ENCODE results near the gene APOBEC3B.
"Not testable (repeated sequence)": the region's sequence is repeated elsewhere in the genome, so short reads cannot be mapped to it uniquely, and the experiment has no call there.

The APOBEC3B gene

DNA sequence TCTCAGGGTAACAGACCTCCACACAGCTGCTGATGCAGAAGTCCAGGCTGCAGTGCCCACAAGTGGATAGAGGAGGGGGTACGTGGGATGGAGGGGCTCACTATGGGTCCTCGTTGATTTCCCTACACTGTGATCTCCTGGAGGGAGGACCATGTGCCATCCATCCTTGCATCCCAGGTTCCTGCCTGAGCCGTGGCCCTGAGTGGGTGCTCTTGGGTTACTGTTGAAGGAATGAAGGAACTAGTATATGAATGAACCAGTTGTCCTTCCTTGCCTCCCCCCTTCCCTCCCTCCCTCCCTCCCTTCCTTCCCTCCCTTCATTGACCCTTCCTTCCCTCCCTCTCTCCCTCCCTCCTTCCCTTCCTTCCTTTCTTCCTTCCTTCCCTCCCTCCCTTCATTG is 15.4 kb downstream of the APOBEC3B start:
- no peak for DNase-seq (ENCODE audit: low read depth)

DNA sequence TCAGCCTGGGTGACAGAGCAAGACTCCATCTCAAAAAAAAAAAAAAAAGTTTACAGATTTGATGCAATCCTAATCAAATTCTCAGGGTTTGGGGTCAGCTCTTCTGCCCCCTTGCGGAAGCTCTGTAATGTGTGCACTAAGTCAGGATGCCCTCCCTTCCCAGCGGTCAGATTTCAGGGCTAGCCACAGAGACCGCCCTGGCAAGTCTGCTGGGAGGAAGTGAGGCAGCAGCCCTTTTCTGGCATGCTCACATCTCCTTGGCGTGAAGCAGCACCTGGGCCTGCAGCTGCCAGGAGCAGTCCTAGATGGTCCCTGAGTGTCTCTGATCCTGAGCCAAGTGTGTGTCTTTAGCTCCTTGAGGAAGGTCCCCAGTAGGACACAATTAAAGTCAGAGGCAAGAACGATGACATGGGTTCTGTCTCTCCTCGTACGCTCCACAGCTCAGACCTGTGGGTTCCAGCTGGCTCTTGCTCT is 21.1 kb downstream of the APOBEC3B start:
- DNase-seq (ENCODE audit: low read depth): peak; percentile 50

DNA sequence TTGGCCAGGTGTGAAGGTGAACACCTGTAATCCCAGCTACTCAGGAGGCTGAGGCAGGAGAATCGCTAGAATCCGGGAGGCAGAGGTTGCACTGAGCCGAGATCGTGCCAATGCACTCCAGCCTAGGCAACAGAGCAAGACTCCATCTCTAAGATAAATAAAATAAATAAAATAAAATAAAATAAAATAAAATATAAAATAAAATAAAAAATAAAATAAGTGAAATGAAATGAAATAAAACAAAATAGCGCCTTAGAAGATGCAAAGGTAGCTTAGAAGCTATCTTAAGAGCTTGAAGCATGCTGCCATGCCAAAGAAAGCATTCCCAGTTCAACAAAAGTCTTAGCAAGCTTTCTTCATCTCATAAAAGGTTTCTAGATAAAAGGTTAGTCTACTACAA is 25.0 kb downstream of the APOBEC3B start:
- no peak for DNase-seq (ENCODE audit: low read depth)

DNA sequence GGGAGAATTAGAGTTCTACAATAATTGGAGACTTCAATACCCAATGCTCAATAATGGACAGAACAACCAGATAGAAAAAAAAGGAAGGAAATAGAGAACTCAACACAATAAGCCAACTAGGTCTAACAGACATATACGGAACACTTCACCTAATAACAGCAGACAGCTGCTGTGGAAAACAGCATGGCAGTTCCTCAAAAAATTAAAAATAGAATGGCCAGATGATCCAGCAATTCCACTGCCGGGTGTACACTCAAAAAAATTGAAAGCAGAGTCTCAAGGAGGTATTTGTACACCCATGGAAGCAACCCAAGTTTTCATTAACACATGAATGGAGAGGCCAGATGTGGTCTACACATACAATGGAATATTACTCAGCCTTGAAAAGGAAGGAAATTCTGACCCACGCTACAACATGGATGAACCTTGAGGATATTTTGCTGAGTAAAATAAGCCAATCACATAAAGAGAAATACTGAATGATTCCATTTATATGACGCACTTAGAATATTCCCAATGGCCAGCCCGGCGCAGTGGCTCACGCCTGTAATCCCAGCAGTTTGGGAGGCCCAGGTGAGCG is 26.2 kb downstream of the APOBEC3B start:
- not testable (repeated sequence) for DNase-seq (ENCODE audit: low read depth)

DNA sequence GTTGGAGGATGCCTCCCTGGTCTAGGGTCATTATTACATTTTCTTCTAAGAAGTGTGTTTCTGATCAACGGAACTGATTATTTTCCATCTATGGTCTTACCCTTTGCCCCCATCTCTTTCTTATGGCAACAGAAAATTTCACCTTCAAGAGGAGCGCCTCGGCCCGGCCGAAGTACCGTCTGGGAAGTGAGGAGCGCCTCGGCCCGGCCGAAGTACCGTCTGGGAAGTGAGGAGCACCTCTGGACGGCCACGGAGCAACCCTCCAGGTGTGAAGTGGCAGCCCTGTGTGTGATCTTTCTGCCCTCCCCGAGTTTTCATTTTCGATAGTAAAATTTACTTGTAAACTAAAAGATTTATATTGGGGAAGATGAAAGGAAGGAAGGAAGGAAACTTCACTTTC is 28.8 kb downstream of the APOBEC3B start:
- no peak for DNase-seq (ENCODE audit: low read depth)

DNA sequence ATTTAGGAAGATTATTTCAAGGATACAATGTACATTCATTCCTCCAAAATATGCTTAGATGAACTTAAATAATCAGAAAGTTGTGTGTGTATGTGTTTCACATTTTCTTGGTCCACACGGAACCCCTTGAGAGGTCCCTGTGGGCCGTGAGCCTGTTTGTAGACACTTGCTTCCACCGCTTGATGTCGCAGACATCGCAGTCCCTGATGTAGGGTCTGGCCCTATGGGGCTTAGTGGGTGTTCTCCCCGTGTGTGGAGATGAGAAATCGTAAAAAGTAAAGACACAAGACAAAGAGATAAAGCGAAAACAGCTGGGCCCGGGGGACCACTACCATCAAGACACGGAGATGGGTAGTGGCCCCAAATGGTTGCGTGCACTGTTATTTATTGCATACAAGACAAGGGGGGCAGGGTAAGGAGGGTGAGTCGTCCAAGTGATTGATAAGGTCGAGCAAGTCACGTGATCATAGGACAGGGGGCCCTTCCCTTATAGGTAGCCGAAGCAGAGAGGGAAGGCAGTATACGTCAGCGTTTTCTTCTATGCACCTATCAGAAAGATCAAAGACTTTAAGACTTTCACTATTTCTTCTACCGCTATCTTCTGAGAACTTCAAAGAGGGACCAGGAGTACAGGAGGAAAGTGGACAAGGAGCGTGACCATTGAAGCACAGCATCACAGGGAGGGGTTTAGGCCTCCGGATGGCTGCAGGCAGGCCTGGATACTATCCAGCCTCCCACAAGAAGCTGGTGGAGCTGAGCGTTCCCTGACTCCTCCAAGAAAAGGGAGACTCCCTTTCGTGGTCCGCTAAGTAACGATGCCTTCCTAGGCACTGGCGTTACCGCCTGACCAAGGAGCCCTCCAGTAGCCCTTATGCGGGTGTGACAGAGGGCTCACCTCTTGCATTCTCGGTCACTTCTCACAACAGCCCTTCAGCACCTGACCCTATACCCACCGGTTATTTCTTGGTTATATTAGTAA is 30.7 kb downstream of the APOBEC3B start:
- DNase-seq (ENCODE audit: low read depth): no peak

DNA sequence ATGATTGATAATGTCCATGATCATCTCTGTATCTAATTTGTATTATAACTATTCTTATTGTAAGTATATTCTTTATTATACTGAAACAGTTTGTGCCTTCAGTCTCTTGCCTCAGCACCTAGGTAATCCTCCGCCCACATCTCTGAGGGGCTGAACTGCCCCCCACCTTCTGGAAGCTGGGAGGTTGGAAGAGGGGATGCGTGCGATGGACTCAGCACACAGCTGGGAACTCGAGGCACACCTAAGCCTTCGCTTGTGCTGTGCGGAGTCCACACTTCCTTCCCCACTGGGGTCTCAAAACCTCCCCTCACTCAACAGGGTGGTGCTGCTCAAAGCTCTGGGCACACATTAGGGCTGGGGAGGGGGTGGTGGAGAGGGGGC is 31.4 kb downstream of the APOBEC3B start:
- DNase-seq (ENCODE audit: low read depth): not testable (repeated sequence)

DNA sequence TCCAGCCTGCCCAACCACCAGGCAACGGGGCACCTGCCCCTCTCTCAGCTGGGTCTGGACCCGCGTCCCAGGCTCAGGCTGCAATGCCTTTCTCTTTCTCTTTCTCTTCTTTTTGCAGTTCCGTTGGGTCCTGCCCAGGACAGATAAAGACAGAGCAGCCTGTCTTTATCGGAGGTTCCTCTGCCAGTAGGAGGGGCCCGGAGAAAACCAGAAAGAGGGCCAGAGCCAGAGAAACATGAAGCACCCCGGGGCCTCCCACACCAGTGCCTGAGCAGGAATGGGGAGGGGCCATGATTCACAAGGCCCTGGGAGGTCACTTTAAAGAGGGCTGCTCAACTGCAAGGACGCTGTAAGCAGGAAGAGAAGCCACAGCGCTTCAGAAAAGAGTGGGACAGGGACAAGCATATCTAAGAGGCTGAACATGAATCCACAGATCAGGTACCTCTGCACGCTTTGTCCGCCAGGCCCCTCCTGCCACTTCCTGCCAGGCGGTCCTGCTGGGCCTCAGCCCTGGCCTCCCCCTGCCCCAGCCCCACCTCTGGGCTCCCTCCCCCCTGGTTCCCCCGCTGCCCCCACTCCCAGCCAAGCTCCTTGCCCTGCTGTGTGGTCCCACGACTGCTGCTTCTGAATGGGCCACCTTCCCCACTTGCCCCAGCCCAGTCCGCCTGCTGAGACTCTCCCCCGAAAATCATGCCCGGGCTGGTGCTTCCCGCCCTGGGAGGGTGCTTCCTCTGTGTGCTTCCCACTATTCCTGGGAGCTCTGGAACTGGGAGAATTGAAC is 32.0 kb downstream of the APOBEC3B start, which contains the start of gene APOBEC3C:
Gene APOBEC3C (plus strand): TSS at position 316 of the 781 bp plus-strand sequence. CDS start 106 bp downstream, at position 422.
- DNase-seq (ENCODE audit: low read depth): peak; percentile 63

DNA sequence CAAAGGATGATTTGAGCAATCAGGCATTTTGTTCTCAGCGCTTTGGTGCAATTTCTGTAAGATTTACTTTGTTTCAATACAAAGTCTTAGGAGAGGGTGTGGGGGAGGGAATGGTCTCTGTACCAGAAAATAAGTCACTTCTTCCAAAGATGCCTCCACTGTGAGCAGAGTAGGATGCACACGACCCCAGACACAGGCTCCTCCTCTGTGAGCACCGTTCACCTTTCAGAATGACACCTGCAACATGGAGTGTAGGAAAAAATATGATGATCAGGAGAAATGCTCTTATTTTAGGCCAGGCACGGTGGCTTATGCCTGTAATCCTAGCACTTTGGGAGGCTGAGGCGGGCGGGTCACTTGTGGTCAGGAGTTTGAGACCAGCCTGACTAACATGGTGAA is 32.6 kb downstream of the APOBEC3B start:
- not testable (repeated sequence) for DNase-seq (ENCODE audit: low read depth)

DNA sequence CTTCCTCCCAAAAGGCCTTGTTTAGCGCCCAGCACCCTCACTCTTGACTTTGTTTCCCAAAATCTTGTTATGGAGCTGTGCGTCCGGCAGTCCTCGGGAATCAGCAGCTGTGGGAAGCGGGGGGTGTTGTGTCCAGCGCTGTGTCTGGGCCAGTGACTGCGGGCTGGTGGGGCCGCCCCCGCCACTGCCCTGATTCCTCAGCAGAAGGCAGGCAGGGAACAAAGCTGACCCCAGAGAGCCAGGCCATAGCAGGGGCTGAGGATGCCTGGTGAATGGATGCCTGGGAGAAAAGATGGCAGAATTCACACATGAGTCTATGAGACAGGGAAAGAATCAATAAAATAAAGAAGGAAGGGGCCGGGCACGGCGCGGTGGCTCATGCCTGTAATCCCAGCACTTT is 34.4 kb downstream of the APOBEC3B start:
- DNase-seq (ENCODE audit: low read depth): no peak

DNA sequence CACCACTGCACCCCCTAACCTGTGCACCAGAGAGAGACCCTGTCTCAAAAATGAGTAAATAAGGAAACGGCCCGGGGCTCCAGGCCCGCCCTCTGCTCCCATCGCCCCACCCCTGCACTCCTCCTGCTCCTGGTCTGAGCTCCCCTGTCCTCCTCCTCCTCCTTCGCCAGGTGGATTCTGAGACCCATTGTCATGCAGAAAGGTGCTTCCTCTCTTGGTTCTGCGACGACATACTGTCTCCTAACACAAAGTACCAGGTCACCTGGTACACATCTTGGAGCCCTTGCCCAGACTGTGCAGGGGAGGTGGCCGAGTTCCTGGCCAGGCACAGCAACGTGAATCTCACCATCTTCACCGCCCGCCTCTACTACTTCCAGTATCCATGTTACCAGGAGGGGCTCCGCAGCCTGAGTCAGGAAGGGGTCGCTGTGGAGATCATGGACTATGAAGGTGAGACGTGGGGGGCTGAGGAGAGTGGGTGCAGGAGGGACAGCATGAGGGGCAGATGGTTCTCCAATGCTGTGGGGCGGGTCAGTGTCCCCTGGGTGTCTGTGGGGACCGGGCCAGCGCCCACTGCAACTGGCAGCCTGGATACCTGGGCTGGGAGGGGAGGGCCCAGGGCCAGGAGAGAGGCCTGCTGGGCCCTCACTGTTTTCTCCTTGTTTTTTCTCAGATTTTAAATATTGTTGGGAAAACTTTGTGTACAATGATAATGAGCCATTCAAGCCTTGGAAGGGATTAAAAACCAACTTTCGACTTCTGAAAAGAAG is 35.6 kb downstream of the APOBEC3B start:
- no peak for DNase-seq (ENCODE audit: low read depth)

DNA sequence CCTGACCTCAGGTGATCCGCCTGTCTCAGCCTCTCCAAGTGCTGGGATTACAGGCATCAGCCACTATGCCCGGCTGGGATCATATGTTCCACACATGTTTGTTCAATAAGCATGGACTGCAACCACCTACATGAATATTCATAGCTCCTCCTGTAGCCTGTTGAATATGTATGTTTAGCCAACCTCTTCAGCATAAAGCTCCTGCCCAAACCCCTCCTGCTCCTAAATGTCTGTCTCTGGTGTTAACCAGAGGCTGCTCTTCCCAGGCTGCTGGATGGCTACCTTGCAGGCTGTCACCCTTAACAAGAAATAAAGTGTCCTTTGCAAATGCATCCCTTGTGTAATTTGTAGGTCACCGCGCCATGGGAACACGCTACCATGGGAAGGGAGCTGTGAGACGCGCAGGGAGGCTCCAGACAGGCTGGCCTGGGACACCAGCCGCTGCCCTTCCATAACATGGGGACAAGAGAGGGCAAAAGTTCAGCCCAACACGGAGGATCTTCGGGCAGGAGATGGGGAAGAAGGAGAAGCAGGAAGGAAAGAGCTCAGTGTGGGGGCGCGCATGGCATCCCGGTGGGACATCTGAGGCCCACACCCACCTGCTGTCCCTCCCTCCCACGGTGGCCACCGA is 38.0 kb downstream of the APOBEC3B start:
- not testable (repeated sequence) for DNase-seq (ENCODE audit: low read depth)

DNA sequence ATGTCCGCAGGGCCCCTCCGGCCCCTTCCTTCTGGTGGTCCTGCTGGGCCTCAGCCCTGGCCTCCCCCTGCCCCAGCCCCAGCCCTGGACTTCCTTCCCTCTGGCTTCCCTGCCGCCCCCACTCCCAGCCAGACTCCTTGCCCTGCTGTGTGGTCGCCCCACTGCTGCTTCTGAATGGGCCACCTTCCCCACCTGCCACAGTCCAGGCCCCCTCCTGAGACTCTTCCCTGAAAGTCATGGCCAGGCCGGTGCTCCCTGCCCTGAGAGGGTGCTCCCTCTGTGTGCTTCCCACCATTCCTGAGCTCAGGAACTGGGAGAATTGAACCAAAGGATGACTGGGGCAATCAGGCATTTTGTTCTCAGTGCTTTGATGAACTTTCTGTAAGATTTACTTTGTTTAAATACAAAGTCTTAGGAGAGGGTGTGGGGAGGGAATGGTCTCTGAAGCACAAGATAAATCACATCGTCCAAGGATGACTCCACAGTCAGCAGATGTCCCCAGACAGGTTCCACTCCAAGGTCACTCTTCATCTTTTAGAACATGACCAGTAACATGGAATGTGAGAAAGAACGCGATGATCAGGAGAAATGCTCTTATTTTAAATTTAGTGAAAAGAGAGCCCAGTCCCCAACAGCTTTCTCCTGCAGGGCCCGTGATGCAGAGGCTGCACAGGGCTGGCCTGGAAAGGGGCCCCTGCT is 39.6 kb downstream of the APOBEC3B start:
- no peak for DNase-seq (ENCODE audit: low read depth)

DNA sequence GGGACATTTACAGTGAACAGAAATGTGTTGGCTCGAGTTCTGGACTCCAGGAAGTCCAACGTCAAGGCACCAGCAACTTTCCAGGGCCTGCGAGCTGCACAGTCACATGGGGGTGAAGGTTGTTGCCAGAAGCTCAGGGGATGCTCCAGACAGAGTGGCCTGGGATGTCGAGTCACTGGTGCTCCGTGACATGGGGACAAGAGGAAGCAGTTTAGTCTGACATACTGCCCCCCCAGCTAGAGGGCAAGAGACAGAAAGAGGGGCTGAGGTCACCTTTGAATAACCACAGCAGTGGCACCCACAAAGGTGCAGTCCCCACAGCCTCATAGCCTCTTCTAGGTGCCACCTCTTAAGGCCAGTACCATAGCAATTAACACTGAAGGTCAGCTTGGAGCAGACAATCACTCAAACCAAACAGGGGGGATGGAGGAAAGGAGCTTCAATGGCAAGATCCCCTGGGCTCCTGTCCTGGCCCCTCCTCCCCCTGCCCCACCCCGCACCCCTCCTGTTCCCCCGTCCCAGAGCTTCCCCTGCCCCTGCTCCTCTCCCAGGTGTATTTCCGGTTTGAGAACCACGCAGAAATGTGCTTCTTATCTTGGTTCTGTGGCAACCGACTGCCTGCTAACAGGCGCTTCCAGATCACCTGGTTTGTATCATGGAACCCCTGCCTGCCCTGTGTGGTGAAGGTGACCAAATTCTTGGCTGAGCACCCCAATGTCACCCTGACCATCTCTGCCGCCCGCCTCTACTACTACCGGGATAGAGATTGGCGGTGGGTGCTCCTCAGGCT is 42.6 kb downstream of the APOBEC3B start:
- DNase-seq (ENCODE audit: low read depth): no peak

DNA sequence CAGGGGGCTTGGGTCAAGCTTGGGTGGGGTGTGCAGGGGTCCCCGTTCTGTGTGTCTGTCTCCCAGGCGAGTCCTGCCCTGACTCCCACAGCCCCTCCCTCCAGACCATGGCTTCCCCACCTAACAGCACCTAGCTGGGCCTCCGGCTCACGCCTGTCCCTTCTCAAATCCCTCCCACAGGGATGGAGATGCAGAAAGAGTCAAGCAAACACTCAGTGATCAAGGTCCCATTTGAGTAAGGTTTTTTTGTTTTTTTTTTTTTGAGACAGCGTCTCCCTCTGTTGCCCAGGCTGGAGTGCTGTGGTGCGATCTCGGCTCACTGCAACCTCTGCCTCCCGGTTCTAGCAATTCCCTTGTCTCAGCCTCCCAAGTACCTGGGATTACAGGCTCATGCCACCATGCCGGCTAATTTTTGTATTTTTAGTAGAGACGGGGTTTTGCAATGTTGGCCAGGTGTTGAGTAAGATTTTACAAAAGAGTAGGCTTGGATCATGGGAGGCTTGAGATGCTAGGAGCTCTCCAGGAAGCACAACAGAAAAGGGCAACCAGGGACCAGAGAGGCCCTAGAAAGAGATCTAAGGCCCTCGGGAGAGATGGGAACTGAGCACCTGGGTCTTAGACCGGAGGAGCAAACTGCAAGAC is 44.5 kb downstream of the APOBEC3B start:
- DNase-seq (ENCODE audit: low read depth): no peak

DNA sequence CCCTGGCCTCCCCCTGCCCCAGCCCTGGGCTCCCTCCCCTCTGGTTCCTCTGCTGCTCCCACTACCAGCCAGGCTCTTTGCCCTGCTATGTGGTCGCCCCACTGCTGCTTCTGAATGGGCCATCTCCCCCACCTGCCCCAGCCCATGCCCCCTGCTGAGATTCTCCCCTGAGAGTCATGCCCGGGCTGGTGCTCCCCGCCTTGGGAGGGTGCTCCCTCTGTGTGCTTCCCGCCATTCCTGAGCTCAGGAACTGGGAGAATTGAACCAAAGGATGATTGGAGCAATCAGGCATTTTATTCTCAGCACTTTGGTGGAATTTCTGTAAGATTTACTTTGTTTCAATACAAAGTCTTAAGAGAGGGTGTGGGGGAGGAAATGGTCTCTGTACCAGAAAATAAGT is 45.6 kb downstream of the APOBEC3B start:
- no peak for DNase-seq (ENCODE audit: low read depth)

DNA sequence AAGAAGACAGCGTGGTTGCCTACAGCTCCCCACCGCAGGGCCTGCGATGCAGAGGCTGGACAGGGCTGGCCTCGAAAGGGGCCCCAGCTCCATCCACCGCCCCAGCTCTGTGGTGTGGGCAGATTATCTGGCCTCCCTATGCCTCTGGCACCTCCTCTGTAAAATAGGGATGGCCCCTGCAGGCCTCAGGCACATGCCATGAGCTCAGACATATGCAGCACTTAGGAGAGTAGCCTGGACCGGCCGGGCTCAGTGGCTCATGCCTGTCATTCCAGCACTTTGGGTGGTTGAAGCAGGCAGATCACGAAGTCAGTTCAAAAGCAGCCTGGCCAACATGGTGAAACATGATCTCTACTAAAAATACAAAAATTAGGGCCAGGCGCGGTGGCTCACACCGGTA is 46.1 kb downstream of the APOBEC3B start:
- DNase-seq (ENCODE audit: low read depth): no peak

DNA sequence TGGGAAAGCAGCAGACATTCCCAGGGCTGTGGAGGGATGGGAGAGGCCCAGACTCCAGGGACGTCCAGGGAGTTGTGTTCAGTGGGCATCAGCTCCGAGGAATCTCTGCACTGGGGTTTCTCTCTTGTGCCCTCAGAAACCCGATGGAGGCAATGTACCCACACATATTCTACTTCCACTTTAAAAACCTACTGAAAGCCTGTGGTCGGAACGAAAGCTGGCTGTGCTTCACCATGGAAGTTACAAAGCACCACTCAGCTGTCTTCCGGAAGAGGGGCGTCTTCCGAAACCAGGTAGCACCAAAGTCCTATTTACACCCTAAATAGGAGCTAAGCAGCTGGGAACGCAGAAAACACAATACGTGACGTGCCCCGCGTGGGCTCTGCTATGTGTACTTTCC is 47.1 kb downstream of the APOBEC3B start:
- no peak for DNase-seq (ENCODE audit: low read depth)

DNA sequence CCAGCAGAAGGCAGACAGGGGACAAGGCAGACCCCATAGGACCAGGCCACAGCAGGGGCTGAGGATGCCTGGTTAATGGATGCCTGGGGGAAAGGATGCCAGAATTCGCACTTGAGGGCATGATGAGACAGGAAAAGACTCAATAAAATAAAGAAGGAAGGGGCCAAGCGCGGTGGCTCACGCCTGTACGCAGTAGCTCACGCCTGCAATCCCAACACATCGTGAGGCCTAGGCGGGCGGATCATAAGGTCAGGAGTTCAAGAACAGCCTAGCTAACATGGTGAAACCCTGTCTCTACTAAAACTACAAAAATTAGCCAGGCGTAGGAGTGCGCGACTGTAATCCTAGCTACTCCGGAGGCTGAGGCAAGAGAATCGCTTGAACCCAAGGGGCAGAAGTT is 48.6 kb downstream of the APOBEC3B start:
- DNase-seq (ENCODE audit: low read depth): no peak
